Stimulated activated CD8-positive, alpha-beta memory T cell treated with anti-CD3 and anti-CD28 coated beads, Interleukin-15, amount 100 ng/mL, for 48 hours (primary cell): ENCODE results near the gene NUP85.
"Not testable (repeated sequence)": the region's sequence is repeated elsewhere in the genome, so short reads cannot be mapped to it uniquely, and the experiment has no call there.

ENCODE experiments used
- DNase-seq, 2 donors: peaks; one replicate each; pipeline ENCODE4 v3.0.0-alpha.2; 2020; ENCODE audit warnings: low read depth in 2 of 2

The NUP85 gene

GRCh38 chr17:75267411-75268232 lies 62.1 kb downstream of the NUP85 start:
- DNase-seq, result no peak

- no peak for DNase-seq
Observed at GRCh38 chr17:75269844-75270217, 64.4 kb downstream of the NUP85 start.

GRCh38 chr17:75270218-75270965 lies 64.9 kb downstream of the NUP85 start:
- peak; percentile 55 to 66 for DNase-seq

- no peak for DNase-seq
Observed at GRCh38 chr17:75270966-75271232, 65.4 kb downstream of the NUP85 start, which contains the start of gene MIF4GD. MIF4GD (minus strand) TSS chr17:75271231; CDS start chr17:75270195, 1,036 bp downstream.

GRCh38 chr17:75271233-75271954 lies 65.9 kb downstream of the NUP85 start:
- peak; percentile 81 to 84 for DNase-seq

GRCh38 chr17:75271955-75272847 lies 66.7 kb downstream of the NUP85 start:
- no peak for DNase-seq

- DNase-seq, result no peak
Observed at GRCh38 chr17:75272848-75273184, 67.3 kb downstream of the NUP85 start.

GRCh38 chr17:75273977-75274708 lies 68.7 kb downstream of the NUP85 start:
- no peak for DNase-seq

GRCh38 chr17:75277664-75278071 lies 72.2 kb downstream of the NUP85 start:
- no peak for DNase-seq

GRCh38 chr17:75280189-75280588 lies 74.7 kb downstream of the NUP85 start:
- DNase-seq, result not testable (repeated sequence)

GRCh38 chr17:75285123-75285522 lies 79.6 kb downstream of the NUP85 start:
- DNase-seq, result no peak
